ENCODE data around the gene TUBGCP5. TPM values are rescaled to one million over a fixed set of nuclear protein-coding genes. Genes with fewer than 3 reads are reported as not detected.

Gene TUBGCP5
- total and polyA plus RNA-seq, 2 experiments from 2014 or later, result 12.0 to 21.7 TPM

GRCh38 chr15:23014394-23015000, 24.9 kb downstream of the TUBGCP5 start:
- TF ChIP-seq JUNB (IDR thresholded peaks at IDR 0.05; ENCODE audit: unreplicated experiment), result no peak
- no peak for TF ChIP-seq NANOG (IDR thresholded peaks at IDR 0.05; ENCODE audit: borderline replicate concordance)
- TF ChIP-seq EZH2 (IDR thresholded peaks at IDR 0.05; ENCODE audit: low read depth, unreplicated experiment), result no peak
- H3K36me3 Mint-ChIP-seq (ENCODE audit: low read depth), result peaks cover 54% of the 10 kb centered on the region
- Histone ChIP-seq H3K4me3 (no peak overlapping the region), H3K36me3 (ENCODE audit: insufficient read depth) (peaks cover 37% of the 10 kb centered on the region; the same call in 1 of the 2 replicates), H3K4me2 (no peak overlapping the region), H3K79me2 (replicated peaks; ENCODE audit: insufficient read depth) (no peaks in the 10 kb centered on the region), H3K27me3 (ENCODE audit: insufficient read depth) (no peaks in the 10 kb centered on the region), H3K9me2 (ENCODE audit: insufficient read depth) (no peaks in the 10 kb centered on the region), H3F3A (replicated peaks; ENCODE audit: low read depth) (no peaks in the 10 kb centered on the region), H3K27ac (ENCODE audit: low read depth) (no peak overlapping the region), H3K4me1 (ENCODE audit: insufficient read depth) (no peaks in the 10 kb centered on the region), H2AFZ (no peak overlapping the region), H4K20me1 (replicated peaks; ENCODE audit: insufficient read depth) (no peaks in the 10 kb centered on the region)
- H3K4me1 Mint-ChIP-seq, result no peaks in the 10 kb centered on the region
- no peaks in the 10 kb centered on the region for H3K9me3 Mint-ChIP-seq
- H3K27ac Mint-ChIP-seq, result no peak overlapping the region
- DNase-seq (ENCODE audit: low spot score) (no peak), ATAC-seq (no peak)
- no peaks in the 10 kb centered on the region for H3K27me3 Mint-ChIP-seq (ENCODE audit: insufficient read depth, low read depth, poor library complexity)
- no peak overlapping the region for H3K4me3 Mint-ChIP-seq

- no peak overlapping the region for H3K27ac ChIP-seq (ENCODE audit: low read depth)
- H3F3A ChIP-seq (replicated peaks; ENCODE audit: low read depth), result no peaks in the 10 kb centered on the region
- Mint-ChIP-seq H3K4me3 (no peak overlapping the region), H3K27me3 (ENCODE audit: insufficient read depth, low read depth, poor library complexity) (no peaks in the 10 kb centered on the region), H3K9me3 (no peaks in the 10 kb centered on the region), H3K36me3 (ENCODE audit: low read depth) (peaks cover 53% of the 10 kb centered on the region), H3K4me1 (no peaks in the 10 kb centered on the region), H3K27ac (no peak overlapping the region)
- no peaks in the 10 kb centered on the region for H3K27me3 ChIP-seq (ENCODE audit: insufficient read depth)
- H3K36me3 ChIP-seq (ENCODE audit: insufficient read depth), result peaks cover 32% of the 10 kb centered on the region; the same call in 1 of the 2 replicates
- H3K4me1 ChIP-seq (ENCODE audit: insufficient read depth), result no peaks in the 10 kb centered on the region
- H3K79me2 ChIP-seq (replicated peaks; ENCODE audit: insufficient read depth), result no peaks in the 10 kb centered on the region
- H3K9me2 ChIP-seq (ENCODE audit: insufficient read depth), result no peaks in the 10 kb centered on the region
- H3K4me2 ChIP-seq, result no peak overlapping the region
- H4K20me1 ChIP-seq (replicated peaks; ENCODE audit: insufficient read depth), result no peaks in the 10 kb centered on the region
- H2AFZ ChIP-seq, result no peak overlapping the region
- DNase-seq (ENCODE audit: low spot score) (no peak), ATAC-seq (no peak)
- H3K4me3 ChIP-seq, result no peak overlapping the region
- TF ChIP-seq STAT1 (IDR thresholded peaks at IDR 0.05; ENCODE audit: unreplicated experiment), result no peak
- no peak for TF ChIP-seq ZNF331 (CRISPR knock-in tag; IDR thresholded peaks at IDR 0.05; ENCODE audit: low read depth)
- no peak for TF ChIP-seq ZNF114 (CRISPR knock-in tag; IDR thresholded peaks at IDR 0.05)
- TF ChIP-seq CREB1 (CRISPR knock-in tag; IDR thresholded peaks at IDR 0.05; ENCODE audit: low read depth), result no peak
- no peak for TF ChIP-seq POLR2AphosphoS5 (IDR thresholded peaks at IDR 0.05; ENCODE audit: low read depth)
- no peak for TF ChIP-seq ETS1 (IDR thresholded peaks at IDR 0.05)
- TF ChIP-seq NANOG (IDR thresholded peaks at IDR 0.05; ENCODE audit: borderline replicate concordance), result no peak
- no peak for TF ChIP-seq JUNB (IDR thresholded peaks at IDR 0.05; ENCODE audit: unreplicated experiment)
- TF ChIP-seq, protein P1, sequence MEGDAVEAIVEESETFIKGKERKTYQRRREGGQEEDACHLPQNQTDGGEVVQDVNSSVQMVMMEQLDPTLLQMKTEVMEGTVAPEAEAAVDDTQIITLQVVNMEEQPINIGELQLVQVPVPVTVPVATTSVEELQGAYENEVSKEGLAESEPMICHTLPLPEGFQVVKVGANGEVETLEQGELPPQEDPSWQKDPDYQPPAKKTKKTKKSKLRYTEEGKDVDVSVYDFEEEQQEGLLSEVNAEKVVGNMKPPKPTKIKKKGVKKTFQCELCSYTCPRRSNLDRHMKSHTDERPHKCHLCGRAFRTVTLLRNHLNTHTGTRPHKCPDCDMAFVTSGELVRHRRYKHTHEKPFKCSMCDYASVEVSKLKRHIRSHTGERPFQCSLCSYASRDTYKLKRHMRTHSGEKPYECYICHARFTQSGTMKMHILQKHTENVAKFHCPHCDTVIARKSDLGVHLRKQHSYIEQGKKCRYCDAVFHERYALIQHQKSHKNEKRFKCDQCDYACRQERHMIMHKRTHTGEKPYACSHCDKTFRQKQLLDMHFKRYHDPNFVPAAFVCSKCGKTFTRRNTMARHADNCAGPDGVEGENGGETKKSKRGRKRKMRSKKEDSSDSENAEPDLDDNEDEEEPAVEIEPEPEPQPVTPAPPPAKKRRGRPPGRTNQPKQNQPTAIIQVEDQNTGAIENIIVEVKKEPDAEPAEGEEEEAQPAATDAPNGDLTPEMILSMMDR (conservative IDR thresholded peaks at IDR 0.05; ENCODE audit: low read depth in 2 of 2), result no peak
- no peak for TF ChIP-seq EZH2 (IDR thresholded peaks at IDR 0.05; ENCODE audit: low read depth, unreplicated experiment)
- TF ChIP-seq, protein P2, sequence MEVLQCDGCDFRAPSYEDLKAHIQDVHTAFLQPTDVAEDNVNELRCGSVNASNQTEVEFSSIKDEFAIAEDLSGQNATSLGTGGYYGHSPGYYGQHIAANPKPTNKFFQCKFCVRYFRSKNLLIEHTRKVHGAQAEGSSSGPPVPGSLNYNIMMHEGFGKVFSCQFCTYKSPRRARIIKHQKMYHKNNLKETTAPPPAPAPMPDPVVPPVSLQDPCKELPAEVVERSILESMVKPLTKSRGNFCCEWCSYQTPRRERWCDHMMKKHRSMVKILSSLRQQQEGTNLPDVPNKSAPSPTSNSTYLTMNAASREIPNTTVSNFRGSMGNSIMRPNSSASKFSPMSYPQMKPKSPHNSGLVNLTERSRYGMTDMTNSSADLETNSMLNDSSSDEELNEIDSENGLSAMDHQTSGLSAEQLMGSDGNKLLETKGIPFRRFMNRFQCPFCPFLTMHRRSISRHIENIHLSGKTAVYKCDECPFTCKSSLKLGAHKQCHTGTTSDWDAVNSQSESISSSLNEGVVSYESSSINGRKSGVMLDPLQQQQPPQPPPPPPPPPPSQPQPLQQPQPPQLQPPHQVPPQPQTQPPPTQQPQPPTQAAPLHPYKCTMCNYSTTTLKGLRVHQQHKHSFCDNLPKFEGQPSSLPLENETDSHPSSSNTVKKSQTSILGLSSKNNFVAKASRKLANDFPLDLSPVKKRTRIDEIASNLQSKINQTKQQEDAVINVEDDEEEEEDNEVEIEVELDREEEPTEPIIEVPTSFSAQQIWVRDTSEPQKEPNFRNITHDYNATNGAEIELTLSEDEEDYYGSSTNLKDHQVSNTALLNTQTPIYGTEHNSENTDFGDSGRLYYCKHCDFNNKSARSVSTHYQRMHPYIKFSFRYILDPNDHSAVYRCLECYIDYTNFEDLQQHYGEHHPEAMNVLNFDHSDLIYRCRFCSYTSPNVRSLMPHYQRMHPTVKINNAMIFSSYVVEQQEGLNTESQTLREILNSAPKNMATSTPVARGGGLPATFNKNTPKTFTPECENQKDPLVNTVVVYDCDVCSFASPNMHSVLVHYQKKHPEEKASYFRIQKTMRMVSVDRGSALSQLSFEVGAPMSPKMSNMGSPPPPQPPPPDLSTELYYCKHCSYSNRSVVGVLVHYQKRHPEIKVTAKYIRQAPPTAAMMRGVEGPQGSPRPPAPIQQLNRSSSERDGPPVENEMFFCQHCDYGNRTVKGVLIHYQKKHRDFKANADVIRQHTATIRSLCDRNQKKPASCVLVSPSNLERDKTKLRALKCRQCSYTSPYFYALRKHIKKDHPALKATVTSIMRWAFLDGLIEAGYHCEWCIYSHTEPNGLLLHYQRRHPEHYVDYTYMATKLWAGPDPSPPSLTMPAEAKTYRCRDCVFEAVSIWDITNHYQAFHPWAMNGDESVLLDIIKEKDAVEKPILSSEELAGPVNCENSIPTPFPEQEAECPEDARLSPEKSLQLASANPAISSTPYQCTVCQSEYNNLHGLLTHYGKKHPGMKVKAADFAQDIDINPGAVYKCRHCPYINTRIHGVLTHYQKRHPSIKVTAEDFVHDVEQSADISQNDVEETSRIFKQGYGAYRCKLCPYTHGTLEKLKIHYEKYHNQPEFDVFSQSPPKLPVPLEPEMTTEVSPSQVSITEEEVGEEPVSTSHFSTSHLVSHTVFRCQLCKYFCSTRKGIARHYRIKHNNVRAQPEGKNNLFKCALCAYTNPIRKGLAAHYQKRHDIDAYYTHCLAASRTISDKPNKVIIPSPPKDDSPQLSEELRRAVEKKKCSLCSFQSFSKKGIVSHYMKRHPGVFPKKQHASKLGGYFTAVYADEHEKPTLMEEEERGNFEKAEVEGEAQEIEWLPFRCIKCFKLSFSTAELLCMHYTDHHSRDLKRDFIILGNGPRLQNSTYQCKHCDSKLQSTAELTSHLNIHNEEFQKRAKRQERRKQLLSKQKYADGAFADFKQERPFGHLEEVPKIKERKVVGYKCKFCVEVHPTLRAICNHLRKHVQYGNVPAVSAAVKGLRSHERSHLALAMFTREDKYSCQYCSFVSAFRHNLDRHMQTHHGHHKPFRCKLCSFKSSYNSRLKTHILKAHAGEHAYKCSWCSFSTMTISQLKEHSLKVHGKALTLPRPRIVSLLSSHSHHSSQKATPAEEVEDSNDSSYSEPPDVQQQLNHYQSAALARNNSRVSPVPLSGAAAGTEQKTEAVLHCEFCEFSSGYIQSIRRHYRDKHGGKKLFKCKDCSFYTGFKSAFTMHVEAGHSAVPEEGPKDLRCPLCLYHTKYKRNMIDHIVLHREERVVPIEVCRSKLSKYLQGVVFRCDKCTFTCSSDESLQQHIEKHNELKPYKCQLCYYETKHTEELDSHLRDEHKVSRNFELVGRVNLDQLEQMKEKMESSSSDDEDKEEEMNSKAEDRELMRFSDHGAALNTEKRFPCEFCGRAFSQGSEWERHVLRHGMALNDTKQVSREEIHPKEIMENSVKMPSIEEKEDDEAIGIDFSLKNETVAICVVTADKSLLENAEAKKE (CRISPR knock-in tag; IDR thresholded peaks at IDR 0.05), result no peak
- TF ChIP-seq EZH2phosphoT487 (IDR thresholded peaks at IDR 0.05; ENCODE audit: unreplicated experiment), result no peak
Measured at GRCh38 chr15:23013681-23014080, 25.7 kb downstream of the TUBGCP5 start.
